ENCODE results near the gene CBL.
"Not testable (repeated sequence)": the region's sequence is repeated elsewhere in the genome, so short reads cannot be mapped to it uniquely, and the experiment has no call there.

The CBL gene

DNA sequence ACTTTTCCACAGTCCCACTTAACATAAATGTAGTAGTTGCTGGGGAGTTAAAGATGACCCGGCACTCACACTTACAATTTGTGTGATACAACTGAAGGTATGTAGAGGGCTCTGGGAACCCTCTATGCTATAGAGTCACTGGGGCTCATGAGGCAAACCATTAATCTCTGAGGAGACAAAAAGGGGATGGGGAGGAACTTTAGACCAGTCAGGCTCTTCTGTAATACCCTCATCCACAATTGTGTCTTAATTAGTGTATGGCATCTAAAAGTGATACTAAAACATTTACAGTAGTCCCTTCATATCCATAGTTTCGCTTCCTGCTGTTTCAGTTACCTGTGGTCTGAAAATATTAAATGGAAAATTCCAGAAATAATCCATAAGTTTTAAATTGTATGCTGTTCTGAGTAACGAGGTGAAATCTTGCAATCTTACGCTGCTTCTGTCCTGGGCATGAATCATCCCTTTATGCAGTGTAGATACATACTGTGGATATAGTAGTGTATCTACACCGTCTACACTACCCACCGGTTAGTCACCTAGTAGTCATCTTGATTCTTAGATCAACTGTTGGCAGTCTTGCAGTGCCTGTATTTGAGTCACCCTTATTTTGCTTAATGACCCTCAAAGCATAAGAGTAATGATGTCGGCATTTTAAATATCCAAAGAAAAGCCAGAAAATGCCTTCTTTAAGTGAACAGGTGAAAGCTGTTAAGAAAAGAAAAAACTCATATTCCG lies 12.2 kb downstream of the CBL start:
- no peak for DNase-seq (ENCODE audit: low spot score)

DNA sequence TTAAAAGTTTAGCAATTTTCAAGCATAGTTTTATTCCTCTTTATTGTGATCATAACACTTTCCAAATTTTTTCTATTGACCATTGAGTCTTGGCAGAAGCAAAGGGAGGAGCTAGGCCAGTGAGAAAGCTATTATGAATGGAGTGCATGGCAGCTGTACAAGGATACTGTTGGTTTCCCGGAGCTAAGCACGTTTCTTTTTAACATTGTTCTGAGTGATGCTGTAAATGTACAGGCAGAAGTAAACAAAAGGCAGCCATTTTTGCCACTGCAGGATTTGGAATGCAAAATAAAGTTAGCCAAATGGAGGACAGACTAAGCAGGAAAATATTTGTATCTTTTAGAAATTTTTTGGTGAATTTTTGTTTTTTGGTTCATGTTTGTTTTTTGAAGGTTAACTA lies 16.2 kb downstream of the CBL start:
- no peak for DNase-seq (ENCODE audit: low spot score)

DNA sequence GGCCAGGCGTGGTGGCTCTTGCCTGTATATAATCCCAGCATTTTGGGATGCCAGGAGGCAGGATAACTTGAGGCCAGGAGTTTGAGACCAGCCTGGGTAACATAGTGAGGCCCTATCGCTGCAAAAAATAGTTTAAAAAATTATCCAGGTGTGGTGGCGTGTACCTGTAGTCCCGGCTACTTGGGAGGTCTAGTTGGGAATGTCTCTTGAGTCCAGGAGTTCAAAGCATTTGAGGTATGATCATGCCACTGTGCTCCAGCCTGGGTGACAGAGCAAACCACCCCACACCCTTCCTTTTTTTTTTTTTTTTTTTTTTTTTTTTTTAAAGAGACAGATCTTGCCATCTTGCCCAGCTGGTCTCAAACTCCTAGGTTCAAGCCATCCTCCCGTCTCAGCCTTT lies 16.8 kb downstream of the CBL start:
- DNase-seq (ENCODE audit: low spot score), result no peak

DNA sequence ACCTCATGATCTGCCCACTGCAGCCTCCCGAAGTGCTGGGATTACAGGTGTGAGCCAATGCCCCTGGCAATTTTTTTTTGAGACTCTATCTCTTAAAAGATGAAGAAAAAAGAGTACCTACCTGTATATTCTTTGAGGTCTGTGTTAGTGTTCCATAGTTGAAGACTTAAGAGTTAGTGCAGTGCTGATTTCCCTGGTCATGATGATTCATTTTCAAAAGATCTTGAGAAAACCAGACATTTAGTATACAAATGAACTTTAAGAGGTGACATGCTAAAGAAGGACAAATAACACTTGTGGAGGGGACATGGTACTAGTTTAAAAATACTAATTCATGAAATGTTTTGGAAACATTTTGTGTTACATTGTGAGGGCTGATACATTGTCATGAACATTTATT lies 17.7 kb downstream of the CBL start:
- no peak for DNase-seq (ENCODE audit: low spot score)

DNA sequence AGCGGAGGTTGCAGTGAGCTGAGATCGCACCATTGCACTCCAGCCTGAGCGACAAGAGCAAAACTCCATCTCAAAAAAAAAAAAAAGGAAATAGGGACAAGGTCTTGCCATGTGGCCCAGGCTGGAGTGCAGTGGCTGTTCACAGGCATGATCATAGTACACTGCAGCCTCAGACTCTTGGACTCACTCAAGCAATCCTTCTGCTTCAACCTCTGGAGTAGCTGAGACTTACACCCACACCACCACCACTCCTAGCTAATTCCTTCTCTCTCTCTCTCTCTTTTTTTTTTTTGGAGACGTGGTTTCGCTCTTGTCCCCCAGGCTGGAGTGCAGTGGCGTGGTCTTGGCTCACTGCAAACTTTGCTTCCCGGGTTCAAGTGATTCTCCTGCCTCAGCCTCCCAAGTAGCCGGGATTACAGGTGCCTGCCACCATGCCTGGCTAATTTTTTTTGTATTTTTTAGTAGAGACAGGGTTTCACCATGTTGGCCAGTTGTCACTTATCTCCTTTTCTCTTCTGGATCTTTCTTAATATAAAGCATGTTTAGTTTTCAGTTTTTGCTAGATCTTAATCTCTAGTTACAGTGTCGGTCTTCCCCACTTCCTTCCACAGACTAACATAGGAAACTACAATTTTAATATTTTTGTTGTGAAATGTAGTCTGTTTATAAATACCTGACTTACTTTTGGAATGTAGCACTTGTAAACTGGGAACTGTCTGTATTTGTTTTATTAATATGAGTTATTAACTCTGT lies 22.6 kb downstream of the CBL start:
- DNase-seq (ENCODE audit: low spot score), result not testable (repeated sequence)

DNA sequence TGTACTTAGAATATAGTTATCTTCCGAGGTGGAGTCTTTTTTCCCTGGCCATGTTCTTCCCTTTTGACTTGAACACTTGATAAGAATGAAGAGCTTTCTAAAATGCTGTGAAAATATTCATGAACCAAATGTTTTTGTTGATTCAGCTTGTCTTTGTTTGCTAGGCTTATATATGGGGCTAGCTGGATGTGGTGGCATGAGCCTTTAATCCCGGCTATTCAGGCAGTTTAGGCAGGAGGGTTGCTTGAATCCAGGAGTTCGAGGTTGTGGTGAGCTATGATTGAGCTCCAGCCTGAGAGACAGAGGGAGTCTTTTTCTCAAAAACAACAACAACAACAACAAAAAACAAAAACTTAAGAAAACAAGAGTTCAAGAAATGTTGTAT lies 23.1 kb downstream of the CBL start:
- DNase-seq (ENCODE audit: low spot score), result no peak

DNA sequence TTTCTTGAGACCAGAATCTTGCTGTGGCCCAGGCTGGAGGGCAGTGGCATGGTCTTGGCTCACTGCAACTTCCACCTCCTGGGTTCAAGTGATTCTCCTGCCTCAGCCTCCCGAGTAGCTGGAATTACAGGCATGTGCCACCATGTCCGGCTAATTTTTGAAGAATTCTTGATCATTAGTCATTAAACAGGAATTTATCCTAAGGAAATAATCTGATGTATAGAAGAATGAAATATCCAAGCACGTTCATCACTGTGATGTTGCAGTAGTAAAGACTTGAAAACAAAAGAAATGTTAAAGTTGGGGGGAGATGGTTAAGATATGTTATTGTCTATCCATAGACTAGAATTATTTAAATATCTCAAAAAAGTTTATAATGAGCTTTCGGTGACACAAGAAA lies 23.6 kb downstream of the CBL start:
- DNase-seq (ENCODE audit: low spot score), result no peak

DNA sequence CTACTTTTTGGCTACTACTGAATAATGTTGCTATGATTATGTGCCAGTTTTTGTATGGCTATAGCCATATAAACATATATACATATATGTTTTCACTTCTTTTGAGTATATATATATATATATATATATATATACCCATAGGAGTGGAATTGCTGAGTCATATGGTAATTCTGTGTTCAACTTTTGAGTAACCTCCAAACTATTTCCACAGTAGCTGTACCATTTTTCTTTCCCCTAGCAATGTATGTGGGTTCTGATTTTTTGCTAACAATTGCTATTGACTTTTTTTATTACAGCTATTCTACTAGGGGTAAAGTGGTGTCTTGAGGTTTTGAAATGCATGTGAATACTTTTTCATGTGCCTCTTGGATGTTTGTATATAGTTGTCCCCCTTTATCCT lies 30.4 kb downstream of the CBL start:
- no peak for DNase-seq (ENCODE audit: low spot score)

DNA sequence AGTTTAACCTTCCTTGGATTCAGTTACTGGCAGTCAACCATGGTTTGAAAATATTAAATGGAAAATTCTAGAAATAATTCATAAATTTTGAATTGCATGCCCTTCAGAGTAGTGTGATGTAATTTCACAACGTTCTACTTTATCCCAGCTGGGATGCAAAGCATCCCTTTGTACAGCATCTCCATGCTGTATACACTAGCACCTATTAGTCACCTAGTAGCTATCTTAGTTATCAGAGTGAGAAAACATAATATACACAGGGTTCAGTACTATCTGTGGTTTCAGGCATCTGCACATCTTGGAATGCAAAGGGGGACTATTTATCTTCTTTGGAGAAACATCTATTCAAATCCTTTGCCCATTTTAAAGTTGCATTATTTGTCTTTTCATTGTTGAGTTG lies 30.8 kb downstream of the CBL start:
- no peak for DNase-seq (ENCODE audit: low spot score)

DNA sequence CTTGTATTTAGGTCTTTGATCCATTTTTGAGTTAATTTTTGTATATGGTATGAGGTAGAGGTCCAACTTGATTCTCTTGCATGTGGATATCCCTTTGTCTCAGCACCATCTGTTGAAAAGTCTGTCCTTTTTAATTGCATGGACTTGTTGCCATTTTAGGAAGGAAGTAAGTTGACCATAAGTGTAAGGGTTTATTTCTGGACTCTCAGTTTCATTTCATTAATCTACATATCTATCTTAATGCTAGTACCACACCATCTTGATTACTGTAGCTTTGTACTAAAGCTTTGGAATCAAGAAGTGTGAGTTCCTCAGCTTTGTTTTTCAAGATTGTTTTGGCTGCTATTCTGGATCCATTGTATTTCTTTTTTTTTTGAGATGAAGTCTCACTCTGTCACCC lies 31.4 kb downstream of the CBL start:
- DNase-seq (ENCODE audit: low spot score), result no peak

DNA sequence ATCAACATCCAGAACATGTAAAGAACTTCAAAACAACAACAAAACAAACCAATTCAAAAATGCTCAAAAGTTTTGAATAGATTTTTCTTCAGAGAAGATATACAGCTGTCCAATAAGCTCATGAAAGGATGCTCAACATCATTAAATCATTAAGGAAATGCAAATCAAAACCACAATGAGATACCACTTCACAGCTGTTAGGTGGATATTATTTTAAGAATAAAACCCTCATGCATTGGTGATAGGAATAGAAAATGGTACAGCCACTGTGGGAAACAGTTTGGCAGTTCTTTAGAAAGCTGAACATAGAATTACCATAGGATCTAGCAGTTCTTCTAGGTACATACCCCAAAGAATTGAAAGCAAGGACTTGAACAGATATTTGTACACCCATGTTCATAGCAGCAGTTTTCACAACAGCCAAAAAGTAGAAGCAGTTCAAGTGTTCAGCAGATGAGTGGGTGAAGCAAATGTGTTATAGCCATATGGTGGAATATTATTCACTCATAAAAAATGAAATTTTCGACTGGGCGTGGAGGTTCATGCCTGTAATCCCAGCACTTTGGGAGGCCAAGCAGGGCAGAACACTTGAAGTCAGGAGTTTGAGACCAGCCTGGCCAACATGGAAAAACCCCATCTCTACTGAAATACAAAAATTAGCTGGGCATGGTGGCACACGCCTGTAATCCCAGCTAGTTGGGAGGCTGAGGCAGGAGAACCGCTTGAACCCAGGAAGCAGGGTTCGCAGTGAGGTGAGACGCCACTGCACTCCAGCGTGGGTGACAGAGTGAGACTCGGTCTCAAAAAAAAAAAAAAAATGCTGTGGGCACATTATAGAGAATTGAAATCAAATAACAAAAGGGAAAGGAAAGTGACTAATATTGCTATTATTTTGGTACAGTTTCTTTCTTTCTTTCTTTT lies 42.9 kb downstream of the CBL start:
- peak; percentile 54 for DNase-seq (ENCODE audit: low spot score)

DNA sequence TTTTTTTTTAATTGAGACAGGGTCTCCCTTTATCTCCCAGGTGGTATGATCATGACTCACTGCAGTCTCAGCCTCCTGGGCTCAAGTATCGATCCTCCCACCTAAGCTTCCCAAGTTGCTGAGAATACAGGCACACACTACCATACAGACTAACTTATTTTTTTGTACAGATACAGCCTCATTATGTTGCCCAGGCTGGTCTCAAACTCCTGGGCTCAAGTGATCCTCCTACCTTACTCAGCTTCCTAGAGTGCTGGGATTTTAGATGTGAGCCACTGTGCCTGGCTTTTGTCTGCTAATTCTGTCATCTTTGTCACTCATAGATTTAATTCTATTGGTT lies 43.5 kb downstream of the CBL start:
- no peak for DNase-seq (ENCODE audit: low spot score)

DNA sequence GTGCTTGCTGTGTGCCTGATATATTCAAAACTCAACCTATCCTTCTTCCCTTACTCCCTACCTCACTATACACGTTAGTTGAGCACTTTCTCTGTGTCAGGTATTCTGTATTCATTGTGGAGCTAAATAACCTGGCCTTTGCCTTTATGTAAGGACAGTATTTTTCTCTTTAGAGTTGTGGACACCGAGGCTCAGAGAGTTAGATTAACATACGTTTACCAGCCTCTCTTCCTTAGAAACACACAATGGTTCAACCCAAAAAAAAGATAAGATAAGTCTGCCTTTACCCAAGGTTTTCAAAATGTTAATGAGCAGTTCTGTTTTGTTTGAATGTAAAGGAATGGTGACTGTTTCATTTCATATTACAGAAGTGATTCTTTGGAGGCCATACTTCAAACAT lies 45.0 kb downstream of the CBL start:
- no peak for DNase-seq (ENCODE audit: low spot score)

DNA sequence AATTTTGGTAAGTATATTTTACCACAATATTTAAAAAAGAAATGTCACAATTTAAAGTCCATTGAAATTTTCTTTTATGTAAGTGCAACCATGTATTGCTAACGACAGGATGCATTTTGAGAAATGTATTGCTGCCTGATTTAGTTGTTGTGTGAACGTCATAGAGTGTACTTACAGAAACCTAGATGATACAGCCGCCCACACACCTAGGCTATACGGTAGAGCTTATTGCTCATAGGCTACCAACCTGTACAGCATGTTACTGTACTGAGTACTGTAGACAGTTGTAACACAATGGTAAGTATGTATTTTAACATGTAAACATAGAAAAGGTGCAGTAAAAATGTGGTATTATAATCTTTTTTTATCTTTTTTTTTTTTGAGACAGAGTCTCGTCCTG lies 48.1 kb downstream of the CBL start:
- no peak for DNase-seq (ENCODE audit: low spot score)

DNA sequence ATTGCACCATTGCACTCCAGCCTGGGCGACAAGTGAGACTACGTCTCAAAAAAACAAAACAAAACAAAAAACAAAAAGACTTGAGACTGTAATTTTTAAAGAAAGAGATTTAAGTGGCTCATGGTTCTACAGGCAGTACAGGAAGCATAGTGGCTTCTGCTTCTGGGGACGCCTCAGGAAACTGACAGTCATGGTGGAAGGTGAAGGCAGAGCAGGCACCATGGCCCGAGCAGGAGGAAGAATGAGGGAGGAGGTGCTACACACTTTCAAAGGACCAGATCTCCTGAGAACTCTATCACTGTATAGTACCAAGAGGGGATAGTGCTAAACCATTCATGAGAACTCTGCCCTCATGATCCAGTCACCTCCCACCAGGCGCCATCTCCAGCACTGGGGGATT lies 52.0 kb downstream of the CBL start:
- no peak for DNase-seq (ENCODE audit: low spot score)

DNA sequence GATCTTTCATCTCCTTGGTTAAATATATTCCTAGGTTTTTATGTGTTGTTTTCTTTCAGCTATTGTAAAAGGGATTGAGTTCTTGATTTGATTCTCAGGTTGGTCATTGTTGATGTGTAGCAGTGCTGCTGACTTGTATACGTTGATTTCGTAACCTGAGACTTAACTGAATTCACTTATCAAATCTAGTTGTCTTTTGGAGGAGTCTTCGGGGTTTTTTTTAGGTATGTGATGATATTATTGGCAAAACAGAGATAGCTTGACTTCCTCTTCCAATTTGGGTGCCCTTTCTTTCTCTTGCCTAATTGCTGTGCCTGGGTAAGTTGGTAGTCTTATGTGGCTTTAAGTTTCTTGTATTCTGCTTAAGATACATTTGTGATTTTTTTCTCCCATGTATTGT lies 52.8 kb downstream of the CBL start:
- DNase-seq (ENCODE audit: low spot score), result peak; percentile 28

DNA sequence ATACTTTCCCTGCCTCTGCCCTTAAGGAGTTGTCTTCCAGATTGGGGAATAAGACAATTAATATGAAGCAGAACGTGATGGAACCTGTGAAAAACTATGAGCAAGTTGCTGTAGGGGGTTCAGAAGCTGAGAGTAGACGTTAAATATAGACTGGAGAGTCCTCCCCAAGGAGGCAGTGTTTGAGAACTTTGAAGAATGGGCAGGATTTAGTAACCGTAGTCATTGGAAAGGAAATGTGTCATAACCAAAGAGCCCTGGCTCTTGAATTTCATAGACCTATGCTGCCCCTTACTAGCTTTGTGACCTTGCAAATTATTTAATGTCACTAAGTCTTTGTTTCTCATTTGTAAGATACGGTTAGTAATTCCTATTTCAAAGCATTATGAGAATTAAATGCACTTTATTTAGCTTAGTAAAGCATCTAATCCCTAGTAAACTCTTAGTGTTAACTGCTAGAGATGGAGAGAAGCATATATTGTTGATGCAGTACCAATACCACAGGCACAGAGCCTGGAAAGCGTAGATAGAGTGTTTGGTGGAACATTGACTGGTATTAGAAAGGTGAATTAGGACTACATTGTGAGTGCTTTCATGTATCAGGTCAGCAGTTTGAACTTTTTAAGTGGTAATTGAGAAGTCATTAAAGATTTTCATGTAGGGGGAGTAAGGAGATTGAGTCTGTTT lies 56.7 kb downstream of the CBL start:
- DNase-seq (ENCODE audit: low spot score), result no peak

DNA sequence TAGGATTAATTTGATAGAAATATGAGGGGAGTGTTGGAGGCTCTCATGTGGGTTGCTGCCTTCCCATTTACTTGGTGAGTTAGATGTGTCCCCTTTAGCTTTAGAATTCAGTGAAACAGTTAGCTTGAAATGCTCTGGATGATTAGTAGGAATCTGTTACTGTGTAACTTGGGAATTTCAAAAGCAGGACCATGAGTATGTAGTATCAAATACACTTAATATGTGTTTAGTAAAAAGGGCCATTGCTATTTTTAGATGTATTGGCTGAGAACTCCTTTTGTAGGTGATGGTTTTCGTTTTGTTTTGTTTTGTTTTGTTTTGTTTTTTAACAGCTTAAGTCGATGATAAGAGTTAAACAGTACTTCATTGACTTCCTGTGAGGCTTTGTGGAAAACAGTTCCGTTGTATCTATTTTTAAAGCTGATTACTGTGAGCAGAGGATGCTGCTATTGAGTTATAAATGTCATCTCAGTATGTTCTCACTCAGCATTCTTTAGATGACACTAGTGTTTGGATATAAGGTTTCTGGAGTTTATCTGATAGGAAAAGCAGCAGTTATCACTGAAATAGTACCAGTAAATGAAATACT lies 57.3 kb downstream of the CBL start:
- DNase-seq (ENCODE audit: low spot score), result no peak

DNA sequence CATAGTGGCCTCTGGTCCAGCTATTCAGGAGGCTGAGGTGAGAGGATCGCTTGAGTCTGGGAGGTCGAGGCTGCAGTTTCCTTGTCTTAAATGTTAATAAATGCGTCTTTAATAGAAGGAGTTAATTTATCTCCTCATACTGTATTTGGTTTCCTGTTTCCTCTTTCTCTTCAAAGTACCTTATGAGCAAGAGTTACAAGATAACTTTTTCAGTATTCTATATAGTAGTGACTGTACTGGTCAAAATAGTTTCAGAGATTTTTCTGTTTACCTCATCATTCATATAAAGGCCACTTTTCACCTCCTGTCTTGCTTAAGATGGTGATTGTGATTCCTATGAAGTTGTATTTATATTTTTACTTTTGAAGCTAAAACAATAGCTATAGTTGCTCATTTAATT lies 59.9 kb downstream of the CBL start:
- no peak for DNase-seq (ENCODE audit: low spot score)

DNA sequence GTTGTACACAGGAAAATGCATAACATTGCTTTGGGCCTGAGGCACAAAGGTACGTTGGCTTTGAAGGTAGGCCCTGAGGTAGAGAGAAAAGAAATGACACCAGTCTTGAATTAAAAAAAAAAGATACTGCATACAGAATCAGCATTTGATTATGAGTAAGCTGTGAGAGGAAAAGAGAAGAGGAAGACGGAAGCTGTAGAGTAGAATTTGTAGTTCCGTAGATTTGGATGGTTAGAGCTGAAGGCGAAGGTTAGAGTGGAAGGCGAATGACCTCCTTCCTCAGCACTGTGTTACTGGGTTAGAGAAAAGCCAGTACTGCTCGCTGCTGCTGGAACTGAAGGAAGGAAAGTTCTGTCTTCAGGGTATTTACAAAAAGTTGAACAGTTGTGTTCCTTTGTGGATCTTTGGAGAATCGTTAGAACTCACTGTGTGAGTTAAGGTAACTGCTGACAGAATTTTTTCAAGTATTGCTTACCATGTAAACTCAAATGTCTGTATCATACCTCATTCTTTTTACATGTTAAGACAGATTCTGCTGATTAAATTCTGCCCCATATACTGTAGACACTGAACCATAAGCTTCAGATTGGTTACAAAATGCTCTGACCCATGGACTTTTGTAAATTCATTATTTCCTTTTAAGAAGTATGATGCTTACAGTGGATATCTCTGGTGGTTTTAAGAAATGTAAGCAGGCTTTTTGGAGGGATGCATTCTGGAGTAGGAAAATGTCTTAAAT lies 60.5 kb downstream of the CBL start:
- DNase-seq (ENCODE audit: low spot score), result no peak

DNA sequence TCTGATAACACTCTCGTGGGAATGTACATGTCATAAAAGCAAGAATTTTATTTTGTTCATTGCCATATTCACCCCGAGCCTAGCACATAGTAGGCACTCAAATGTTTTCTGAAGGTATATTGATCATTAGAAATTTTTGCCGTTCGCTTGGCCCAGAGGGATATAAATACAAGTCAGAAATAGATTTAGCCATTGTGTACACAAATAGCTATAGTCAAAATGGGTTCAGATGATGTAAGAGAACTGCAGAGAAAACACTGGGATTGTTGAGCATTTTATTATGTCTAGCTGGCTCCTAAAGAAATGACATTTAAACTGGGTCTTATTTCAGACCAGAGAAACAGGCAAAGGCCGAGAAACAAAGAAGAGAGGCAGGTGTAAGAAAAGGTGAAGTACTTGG lies 61.5 kb downstream of the CBL start:
- DNase-seq (ENCODE audit: low spot score), result no peak
